NCI-H524 treated with DMSO at 0.1 percent for 48 hours (cell line): Measurements from ENCODE around the gene EVC.
"Not testable (repeated sequence)": the region's sequence is repeated elsewhere in the genome, so short reads cannot be mapped to it uniquely, and the experiment has no call there.

Experiments
- DNase-seq: peaks from one replicate; lab custom pipeline; 2025; lab: John Stamatoyannopoulos, UW

The EVC gene

DNA sequence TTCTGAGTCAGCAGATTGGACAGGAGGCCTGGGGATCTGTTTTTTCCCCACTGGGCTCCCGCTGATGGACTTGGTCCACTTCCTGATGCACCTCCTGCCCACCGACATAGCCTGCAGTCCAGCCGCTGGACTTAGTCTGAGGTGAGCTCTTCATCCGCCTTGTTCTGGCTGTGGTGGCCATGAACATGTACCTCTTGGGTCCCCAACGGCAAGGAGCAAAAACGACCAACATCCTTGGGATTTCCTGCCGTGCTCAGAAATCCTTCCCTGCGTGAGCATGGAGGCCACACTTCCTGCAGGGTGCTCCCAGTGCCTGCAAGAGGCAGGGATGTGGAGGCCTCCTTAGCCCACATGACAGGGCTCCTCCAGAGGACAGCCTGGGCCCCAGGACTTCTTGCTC, 105.1 kb downstream of the EVC start:
- no peak for DNase-seq

DNA sequence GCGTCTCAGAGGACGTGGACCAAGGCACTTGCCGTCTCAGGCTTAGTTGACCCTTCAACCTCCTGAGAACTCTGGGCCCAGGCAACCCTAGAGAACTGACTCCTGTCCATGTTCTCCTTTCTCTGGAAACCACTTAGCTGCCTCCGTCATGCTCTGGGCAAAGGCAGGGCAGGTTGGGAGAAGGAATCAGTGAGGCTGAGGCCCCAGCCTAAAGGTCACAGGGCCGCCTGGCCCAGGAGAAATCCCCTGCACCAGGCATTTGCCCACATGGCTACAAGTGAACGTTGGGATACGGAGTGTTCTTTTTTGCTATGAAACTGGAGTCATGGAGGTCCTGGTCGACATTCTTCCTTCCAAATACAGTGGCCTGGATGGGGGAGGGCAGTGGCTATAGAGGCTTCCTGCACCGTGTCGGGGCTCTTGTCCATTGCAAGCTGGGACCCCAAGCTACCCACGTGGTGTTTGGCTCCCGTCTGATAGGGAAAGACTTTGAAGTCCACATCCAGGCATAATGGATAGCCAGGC, 105.9 kb downstream of the EVC start:
- DNase-seq = no peak

DNA sequence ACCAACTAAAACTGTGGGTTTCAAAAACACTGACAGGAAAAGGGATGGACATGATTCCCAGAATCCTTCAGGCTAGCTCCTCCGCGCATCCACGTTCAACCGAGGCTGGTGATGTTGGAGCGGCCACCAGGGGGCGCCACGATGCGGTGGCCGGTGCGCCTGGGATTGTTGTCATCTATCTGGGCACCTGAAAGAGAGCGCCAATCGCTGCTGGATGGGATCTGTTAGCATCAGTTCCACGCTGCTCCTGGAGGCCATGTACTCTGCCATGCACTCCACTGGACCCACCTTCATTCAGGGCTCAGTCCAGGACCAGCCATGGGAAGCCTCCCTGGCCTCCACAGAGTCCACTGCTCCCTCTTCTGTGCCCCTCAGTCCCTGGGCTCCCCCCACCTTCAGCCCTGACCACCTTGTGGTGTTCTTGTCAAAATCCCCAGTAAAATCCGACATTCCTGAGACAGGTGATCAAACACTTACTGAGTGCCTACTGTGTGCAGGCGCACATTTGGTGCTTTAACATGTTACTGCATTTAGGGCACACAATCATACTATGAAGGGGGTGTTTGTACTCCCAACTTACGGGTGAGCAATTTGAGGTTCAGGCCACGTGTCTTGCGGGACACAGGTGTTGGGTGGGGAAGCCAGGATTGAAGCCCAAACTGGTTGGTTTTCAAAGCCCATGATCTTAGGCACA, 110.8 kb downstream of the EVC start:
- DNase-seq = no peak

DNA sequence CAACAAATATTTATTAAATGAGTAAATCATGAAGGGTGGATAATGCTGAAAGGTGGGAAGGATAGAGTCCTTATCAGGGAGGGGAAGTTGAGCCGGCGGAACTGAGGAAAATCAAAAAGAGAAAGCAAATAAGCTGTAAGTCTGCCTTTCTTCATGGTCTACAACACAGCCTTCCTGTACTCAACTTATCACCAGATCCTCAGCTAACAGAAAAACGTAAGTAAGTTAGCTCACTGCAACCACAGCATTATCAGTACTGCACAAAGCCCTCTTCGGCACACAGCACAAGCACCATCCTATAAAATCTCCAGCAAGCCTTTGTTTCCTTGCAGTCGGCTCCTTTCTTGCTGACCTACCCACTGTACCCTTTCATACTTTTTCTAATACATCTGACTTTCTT, 111.6 kb downstream of the EVC start:
- no peak for DNase-seq

DNA sequence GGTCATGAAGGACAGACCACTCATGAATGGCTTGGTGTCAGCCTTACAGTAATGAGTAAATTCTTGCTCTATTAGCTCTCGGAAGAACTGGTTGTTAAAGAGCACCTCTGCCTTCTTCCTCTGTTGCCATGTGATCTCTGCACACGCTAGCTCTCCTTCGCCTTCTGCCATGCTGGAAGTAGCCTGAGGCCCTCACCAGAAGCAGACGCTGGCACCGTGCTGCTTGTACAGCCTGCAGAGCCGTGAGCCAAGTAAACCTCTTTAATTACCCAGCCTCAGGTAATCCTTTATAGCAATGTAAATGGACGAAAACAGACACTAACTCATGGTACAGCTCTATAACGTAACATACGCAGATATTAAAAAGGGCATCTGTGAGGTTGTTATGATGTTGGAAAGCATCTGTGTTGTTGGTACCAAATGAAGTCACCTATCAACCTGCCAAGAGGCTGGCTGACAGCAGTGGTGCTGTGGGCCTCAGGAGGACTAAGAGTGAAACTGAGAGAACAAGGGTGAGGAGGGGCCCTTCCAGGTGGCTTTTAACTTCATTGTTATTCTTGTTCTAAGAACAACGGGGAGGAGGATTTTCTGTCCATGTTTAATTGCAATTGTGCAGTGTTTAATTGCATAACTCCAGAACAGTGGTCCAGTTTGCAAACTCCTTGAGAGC, 112.7 kb downstream of the EVC start:
- no peak for DNase-seq

DNA sequence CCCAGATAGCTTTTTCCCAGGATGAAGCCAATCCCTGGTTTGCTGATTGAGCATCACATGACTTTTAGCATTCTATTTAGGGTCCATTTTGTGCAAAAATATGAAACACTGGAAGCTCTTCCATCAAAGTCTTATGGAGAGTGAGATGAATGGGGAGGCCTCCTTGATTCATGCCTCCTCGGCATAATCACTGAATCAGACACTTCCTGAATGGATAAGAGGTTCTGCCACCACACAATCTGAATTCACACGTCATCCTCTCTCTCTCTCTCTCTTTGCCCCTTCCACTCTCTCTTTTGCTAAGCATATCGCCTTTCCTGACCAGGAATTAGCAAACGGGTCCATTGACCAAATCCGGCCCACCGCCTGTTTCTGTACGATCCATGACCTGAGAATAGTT, 113.2 kb downstream of the EVC start:
- no peak for DNase-seq

DNA sequence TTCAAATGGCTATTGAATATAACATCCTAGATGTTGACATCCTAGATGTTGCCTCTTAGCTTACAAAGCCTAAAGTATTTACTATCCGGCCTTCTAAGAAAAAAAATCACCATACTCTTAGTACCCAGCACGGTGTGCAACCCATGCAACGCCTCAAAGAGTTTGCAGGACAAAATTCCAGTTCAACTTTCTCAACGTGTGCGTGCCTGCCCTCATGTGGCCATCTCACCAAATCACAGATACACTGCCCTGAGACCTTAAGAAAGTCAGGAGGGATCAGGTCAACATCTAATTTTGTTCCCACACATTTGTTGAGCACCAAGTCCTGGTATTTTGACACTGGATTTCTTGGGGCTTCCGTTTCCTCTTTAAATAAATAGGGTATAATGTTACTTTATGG, 113.6 kb downstream of the EVC start:
- DNase-seq = no peak

DNA sequence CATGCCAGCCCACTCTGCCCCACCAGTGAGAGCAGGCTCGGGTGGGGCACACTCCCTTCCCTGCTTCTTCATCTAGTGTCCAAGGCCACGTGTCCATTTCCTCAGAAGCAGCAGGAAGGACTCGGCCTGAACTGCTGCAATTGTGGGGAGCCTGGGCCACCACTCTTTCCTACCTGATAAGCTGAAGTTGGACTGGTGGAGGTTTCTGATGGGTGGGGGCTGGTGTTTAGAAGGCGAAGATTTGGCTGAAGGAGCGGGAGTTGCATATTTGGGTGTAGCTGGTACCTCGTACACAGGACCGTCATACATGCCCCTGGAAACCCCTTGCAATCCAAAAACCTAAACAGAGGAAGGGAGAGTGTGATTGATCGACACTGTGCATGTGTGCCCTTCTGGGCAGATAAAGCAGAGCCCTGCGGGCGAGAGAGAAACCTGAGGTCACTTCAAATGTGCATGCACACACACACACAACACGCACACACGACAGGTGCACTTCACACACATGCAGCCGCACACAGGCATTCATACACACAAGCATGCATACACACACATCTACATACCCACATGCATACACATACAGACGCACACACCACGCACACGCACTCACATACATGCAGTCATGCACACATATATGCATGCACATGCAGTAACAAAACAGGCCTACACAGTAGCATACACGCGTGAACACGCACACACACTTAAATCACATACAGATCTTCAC, 114.5 kb downstream of the EVC start:
- DNase-seq = no peak

DNA sequence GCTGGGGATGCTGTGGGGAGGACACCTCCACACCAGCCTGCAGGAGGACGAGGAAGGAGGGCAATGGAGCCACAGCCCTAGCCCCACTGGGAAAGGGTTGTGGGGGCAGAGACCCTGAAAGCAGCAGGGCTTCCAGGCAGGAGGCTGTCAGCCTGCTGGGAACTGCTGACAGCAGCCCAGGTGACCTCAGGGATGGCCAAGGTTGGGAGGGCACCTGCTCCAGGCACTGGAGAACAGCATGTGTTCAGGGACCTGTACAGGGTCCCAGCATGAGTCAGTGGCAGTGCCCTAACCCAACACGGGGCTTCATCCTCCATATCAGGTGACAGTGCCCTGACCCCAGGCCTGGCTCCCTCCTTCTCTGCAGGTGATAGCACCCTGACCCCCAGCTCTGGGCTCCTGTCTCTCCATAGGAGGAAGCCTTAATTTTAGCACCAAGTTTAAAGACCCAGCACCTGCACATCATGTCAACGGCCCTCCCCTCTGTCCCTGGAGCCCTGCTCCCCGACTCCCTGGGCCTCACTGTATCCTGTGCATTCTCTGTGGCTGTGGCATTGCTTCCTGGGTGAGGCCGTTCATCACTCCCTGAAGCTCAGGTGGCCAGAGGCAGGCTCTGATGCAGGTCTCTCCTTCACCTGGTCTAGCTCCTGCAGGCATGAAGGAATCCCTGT, 115.6 kb downstream of the EVC start:
- DNase-seq = no peak

DNA sequence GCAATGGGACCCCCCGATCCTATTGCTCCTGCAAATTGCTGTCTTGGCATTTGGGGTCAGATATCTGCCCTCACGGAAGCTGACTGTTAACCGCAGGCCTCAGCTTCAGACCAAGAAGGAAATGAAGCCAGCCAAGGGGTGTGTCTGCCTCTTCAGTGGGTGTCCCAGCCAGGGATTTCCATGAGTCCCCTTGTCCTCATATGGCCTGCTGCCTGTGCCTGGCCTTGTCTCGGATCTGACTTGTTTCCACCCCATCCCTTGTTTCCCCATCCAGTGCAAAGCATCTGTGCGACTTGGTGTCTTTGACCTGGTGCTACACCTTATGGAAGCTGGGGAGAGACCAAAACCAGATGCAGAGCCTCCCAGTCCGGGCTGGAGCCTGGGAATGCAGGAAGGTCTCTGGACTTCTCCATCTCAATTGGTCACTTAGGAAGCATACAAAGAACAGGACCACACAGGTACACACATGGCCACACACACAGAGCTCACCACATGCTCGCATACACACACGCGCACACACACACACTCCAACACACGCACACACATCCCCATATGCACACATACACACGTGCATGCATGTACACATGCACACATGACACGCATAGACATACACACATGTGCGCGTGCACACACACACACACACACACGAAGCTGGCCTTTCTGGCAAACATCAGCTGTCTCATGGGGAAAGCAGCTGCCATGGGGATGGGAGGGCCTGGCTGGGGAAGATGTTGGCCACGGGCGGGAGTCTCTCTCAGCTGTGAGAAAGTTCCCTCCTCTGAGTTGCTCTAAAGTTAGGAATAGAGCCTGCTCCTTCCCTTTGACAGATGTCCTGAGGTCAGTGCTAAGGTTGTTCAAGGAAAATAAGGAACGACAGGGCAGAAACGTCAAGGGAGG, 116.4 kb downstream of the EVC start:
- DNase-seq = no peak

DNA sequence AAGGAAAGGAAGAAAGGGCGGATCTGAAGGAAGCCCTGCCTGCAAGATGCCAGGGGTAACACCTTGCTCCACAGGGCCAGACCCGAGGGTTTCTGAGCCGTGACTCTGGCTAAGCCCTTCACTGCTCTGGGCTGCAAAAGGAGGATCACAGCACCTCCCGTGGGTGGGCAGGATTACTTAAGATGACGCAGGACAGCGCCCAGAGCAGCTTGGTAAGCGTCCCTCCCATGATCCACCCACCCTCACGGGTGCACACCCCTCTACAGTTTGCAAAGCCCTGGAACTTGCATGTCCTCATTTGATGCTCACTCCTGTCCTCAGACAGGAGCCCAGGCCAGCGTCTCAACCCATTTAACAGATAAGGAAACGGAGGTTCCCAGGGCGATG, 117.0 kb downstream of the EVC start:
- no peak for DNase-seq

DNA sequence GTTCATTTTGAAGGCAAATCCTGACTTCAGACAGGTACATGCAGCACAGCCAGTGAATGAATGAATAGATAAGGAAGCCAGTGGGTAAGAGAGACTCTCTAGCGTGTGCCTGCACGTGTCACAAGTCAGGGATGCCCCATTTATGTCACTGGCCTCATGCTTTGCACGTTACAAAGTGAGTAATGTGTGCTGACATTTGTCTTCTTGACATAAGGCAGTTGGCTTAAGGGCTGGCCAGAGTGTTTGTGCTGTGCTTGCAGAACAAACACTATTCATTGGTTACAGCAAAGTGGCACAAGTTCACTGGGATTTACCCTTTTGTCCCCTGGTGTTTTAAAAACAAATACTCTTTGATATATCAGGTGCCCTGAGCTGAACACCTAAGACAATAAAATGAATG, 125.9 kb downstream of the EVC start:
- no peak for DNase-seq

DNA sequence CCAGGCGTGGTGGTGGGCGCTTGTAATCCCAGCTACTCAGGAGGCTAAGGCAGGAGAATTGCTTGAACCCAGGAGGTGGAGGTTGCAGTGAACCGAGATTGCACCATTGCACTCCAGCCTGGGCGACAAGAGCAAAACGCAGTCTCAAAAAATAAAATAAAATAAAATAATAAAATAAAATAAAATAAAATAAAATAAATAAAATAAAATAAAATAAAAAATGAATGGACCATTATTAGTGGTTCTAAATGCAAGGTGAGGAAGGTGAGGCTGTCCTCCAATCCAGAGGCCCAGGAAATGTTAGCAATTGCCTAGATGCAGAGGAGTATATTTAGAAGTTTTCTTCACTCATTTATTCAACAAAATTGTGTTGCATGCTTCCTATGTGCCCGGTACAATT, 126.5 kb downstream of the EVC start:
- DNase-seq = not testable (repeated sequence)

DNA sequence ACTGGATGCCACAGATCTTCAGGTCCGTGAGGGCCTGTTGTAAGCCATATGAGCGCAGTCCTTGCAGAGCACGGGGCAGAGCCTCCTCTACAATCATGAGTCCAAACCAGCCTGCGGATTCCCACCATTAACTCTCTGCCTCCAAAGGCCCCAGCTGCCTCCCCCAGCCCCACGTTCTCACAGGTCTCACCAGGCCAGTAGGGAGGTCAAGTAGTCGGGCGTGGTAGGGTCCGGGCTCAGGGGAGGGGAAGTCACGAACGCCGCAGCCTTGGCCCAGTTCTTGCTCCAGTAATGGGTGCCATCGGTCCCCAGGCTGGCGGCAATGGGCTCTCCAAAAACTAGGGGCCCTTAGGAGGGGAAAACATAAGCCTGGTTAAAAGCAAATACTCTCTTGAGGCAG, 128.3 kb downstream of the EVC start:
- DNase-seq = no peak

DNA sequence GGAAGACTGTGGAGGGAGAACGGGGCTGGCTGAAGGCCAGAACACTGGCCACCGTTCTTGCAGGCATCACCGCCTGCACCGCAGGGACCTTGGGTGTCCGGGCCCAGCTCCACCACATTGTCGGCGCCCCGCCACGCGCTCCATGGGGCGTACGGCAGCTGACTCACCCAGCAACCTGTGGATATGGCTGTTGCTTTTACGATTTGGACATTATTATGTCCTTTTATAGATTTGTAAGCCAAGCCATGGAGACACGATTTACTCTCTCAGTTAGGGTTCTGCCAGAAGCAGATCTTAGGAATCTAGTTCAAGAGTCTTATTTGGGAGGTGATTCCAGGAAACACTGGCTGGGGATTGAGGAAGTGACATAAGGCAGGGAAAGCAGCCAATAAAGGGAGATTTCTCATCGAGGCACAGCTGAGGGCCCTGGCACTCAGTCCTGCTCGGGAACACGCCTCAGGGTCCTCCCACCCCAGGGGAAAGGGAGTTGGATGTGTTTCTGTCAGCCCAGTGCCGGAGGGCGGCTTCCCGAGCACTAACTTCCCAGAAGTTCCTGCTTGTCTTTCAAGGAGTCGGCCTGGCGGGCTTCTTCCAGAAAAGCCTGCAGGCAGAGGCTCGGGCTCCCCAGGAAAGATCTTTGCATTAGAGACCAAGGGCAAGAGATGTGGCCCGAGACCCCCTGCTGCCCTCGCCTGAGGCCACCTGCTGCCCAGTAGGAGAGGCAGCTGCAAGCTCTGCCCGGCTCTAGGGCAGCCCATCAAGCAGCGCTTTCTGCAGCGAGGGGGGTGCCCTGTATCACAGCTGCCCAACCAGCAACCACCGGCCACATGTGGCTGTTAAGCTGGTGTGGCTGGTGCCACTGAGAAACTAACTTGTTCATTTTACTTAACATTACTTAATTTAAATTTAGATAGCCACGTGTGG, 129.0 kb downstream of the EVC start:
- no peak for DNase-seq

DNA sequence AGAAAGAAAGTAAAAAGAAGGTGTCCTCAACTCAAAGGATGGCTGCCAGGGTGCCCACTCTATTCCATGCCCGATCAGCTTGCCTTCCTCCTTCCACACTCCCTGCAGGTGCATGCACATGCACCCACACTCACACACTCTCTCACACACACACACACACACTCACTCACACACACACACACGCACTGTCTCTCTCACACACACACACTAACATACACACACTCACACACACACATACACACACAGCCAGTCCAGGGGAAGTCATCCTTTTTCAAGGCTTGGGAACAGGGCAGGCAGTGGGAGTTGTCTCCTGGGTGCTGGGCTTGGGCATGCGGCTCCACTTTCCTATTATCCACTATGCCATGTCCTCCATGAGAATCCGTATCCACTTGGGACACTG, 131.5 kb downstream of the EVC start:
- DNase-seq = no peak

DNA sequence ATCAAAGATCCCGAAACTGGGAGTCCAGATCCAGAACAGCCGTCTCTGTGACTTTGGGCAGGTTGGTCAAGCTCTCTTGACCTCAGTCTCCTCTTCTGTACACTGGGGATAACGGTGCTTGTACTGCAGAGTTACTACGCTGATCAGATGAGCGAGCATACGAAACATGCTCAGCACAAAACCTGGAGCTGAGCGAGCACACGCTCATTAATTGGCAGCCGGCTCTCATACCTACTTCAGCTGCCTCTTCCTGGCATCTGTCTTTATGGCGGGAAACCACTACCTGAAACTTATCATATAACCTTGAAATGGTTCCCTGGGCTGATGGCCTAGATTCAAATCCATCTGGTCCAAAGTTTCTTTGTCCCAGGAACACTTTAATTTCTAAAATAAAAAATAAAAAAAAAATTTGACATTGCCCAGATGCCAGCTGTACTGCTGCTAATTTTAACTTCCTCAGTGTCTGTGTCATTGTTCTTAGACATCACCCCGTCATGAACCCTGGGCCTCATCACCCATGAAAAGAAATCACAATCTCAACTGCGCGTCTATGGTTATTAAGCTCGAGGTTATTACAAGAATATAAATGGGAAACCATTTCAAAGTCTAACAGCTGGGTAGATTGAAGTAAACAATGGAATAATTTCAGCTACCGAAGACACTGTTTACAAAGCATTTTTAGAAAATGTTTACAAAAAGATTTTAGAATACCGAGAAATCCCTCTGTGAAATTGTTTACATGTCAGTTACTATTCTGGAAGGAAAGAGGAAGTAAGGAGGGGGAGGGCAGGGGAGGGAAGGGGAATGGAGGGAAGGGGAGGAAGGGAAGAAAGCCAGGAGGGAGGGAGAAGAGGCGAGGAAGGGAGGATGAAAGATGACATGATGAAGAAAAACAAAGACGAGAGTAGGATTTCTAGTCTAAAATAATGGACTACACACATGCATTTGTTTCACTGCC, 132.9 kb downstream of the EVC start:
- no peak for DNase-seq

DNA sequence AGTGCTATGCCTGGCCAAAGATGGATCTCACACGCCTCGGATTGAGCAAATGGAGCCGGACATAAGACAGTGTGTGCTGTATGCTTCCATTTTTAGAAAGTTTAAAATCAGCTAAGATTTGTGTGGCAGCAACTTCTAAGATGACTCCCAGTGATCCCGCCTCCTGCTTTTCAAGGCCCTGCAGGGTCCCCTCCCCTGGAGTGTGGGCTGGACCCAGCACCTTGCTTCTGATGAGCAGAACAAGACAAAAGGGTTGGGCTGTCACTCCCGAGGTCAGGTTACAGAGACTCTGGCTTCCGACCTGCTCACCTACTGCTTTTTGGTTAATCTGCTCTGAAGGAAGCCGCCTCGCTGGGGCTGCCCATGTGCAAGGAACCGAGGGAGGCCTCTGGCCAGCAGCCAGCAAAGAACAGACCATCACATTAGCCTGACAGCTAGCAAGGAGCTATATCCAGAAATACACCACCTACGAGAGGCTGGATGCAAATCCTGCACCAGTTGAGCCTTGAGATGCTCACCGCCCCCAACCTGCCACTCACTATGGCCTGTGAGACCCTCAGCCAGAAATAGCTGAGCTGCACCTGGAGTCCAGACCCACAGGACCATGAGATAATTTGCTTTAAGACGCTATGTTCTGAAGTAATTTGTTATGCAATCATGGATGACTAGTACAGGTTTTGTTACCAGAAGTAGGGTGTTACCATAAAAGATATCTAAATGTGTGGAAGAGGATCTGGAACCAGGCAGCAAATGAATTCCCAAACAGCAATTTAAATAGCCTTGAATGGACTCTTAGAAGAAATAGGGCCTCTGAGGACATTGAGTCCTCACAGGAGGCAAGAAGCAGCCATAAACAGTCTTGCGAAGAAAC, 134.3 kb downstream of the EVC start:
- DNase-seq = no peak
